AG04450 (cell line): ENCODE results near the gene SLC16A4. TPM values are rescaled to one million over a fixed set of nuclear protein-coding genes. Genes with fewer than 3 reads are reported as not detected.
"Not testable (repeated sequence)": the region's sequence is repeated elsewhere in the genome, so short reads cannot be mapped to it uniquely, and the experiment has no call there.

Source experiments
- CTCF ChIA-PET: fragments of 300-600, 350-600 bp; formaldehyde crosslinking; extraction: SDS; loops from one replicate; lab custom pipeline; 2022; ENCODE audit warnings: antibody characterized with exemption, inconsistent platforms; lab: Charles Lee
- POLR2A ChIA-PET: fragments of 350-600 bp; formaldehyde crosslinking; extraction: SDS; loops from one replicate; lab custom pipeline; 2021; ENCODE audit warnings: antibody characterized with exemption, inconsistent platforms; lab: Yijun Ruan, JAX
- DNase-seq: peaks from one replicate; pipeline ENCODE4 v3.0.0-alpha.2; 2011; ENCODE audit warnings: low read depth, low spot score
- H3K27ac ChIP-seq: one replicate; pipeline ENCODE4 v1.5.1; 2012; ENCODE audit warnings: low read depth, low read length, control low read depth
- H3K27me3 ChIP-seq: one replicate; pipeline ENCODE4 v1.6.0; 2012; ENCODE audit warnings: low read length; ENCODE audit not compliant: control insufficient read depth, insufficient read depth
- H3K4me3 ChIP-seq: 2 replicates; pipeline ENCODE4 v1.5.1; 2011; ENCODE audit warnings: mild to moderate bottlenecking, low read depth, low read length, control low read depth
- H3K9me3 ChIP-seq: 2 replicates; pipeline ENCODE4 v1.5.1; 2012; ENCODE audit warnings: low read length; ENCODE audit not compliant: control insufficient read depth, insufficient read depth
- polyA plus RNA-seq: library from polyadenylated mRNA; depleted of rRNA; stranded (reverse); fragments of >200 nt; gene quantifications from 2 replicates; pipeline ENCODE4 v1.2.3, GENCODE V29; 2011
- TF ChIP-seq, protein P1 (sequence below): IDR thresholded peaks from 2 replicates; pipeline ENCODE4 v1.5.1; 2011; ENCODE audit warnings: low read depth, low read length, control low read depth, inconsistent platforms

The SLC16A4 gene
- polyA plus RNA-seq, 1 experiment, result 98.8 TPM

DNA sequence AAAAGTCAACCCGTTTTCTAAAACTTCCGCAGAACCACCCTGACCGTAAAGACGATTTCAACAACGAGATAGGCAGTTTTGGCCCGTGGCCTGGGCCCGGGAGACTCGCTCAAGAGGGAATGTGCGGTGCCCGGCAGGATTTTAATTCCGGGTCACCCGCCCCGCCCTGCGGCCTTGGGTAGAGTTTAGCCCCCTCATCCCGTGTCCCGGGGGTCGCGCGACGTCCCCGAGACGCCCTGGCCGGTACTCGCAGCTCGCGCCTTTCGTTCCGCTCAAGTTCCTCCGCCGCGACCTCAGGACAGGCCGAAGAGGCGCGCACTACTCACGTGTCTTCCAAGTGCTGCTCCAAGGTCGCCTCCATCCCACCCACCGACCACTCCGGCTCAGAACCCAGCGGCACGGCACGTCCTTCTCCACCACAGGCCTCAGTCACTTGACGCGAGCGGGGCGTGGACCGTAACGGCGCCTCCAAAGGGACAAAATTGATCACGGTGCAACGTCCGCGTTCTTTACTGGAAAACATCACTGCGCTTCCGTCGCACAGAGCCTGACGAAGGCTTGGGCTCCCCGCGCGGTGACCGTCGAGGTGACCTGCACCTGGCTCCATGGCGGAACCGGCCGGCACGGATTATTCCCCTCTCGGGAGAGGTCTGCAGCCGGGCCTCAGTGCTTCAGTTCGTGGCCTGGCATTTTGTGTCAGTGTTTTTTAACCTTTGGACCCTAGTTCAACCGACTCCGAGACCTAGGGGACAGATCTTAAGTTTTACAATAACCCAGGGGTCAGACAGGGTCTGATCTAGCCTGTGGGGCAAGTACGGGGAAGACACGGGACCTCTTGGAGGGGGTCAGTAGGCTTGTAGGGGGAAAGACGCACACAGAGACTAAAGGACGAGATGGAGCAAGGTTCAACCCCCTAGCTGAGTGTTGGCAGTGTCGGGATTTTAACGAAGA lies 16.7 kb upstream of the SLC16A4 start, which contains the start of gene LAMTOR5:
TSS of gene LAMTOR5 (minus strand) at position 435 of the 951 bp plus-strand sequence. CDS start at position 361, 74 bp downstream.
- Histone ChIP-seq H3K27me3 (no peaks in the 10 kb centered on the region), H3K4me3 (peak within 1 kb of the TSS; percentile 98), H3K27ac (peak within 1 kb of the TSS; percentile 93), H3K9me3 (no peaks in the 10 kb centered on the region; the same call in 1 of the 2 replicates)
- TF ChIP-seq, protein P1, sequence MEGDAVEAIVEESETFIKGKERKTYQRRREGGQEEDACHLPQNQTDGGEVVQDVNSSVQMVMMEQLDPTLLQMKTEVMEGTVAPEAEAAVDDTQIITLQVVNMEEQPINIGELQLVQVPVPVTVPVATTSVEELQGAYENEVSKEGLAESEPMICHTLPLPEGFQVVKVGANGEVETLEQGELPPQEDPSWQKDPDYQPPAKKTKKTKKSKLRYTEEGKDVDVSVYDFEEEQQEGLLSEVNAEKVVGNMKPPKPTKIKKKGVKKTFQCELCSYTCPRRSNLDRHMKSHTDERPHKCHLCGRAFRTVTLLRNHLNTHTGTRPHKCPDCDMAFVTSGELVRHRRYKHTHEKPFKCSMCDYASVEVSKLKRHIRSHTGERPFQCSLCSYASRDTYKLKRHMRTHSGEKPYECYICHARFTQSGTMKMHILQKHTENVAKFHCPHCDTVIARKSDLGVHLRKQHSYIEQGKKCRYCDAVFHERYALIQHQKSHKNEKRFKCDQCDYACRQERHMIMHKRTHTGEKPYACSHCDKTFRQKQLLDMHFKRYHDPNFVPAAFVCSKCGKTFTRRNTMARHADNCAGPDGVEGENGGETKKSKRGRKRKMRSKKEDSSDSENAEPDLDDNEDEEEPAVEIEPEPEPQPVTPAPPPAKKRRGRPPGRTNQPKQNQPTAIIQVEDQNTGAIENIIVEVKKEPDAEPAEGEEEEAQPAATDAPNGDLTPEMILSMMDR, result no peak
- ChIA-PET POLR2A (interaction anchor here (1.0 kb wide), 1 partner anchor 69 kb away, joined by 3 read pairs; the partner anchor contains the start of gene RBM15), CTCF (interaction anchor here (1.5 to 10.5 kb wide), 9 partner anchors 53 to 319 kb away, joined by 6 to 378 read pairs (median 13); partner anchors contain the start of genes KCNC4 and RBM15)
- peak; percentile 65 for DNase-seq

DNA sequence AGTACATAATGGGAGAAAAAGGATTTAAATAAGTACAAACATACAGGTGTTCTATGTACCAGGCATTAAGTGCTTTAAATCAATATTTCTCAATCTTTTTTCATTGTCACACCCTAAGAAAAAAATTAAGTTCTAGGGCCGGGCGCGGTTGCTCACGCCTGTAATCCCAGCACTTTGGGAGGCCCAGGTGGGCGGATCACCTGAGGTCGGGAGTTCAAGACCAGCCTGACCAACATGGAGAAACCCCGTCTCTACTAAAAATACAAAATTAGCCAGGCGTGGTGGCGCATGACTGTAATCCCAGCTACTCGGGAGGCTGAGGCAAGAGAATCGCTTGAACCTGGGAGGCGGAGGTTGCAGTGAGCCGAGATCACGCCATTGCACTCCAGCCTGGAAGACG lies 15.6 kb upstream of the SLC16A4 start:
- DNase-seq, H3K27ac ChIP-seq, H3K27me3 ChIP-seq, POLR2A ChIA-PET, H3K9me3 ChIP-seq: not testable (repeated sequence)
- peak overlapping the region; percentile 98 for H3K4me3 ChIP-seq
- CTCF ChIA-PET, result interaction anchor here (1.1 to 1.9 kb wide), 4 partner anchors 13 to 210 kb away, joined by 4 to 8 read pairs (median 6); no protein-coding TSS in a partner anchor

DNA sequence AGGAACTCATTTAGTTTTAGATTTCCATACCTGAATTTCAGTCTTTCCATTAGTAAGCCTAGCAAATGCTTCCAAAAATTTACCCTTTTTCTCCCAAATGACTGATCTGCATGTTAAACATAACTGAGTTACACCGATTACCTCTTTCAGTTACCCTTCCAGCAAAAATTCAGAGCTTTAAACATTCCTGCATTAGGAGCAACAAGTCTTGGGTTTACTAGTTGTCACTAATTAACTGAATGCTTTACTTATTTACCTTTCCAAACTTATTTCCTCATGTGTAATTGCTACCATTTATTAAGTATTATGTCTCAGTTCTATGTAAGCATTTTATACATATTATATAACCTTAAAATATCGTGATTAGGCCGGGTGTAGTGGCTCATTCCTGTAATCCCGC lies 13.6 kb upstream of the SLC16A4 start:
- H3K9me3 ChIP-seq, result no peaks in the 10 kb centered on the region; the same call in 1 of the 2 replicates
- no peaks in the 10 kb centered on the region for H3K27me3 ChIP-seq
- TF ChIP-seq, protein P1, result no peak
- CTCF ChIA-PET, result interaction anchor here (1.2 to 2.8 kb wide), 5 partner anchors 8 to 197 kb away, joined by 3 to 12 read pairs (median 8); no protein-coding TSS in a partner anchor
- DNase-seq, result no peak
- H3K27ac ChIP-seq, result no peak overlapping the region
- no peak overlapping the region for H3K4me3 ChIP-seq
- POLR2A ChIA-PET, result no interaction called here

DNA sequence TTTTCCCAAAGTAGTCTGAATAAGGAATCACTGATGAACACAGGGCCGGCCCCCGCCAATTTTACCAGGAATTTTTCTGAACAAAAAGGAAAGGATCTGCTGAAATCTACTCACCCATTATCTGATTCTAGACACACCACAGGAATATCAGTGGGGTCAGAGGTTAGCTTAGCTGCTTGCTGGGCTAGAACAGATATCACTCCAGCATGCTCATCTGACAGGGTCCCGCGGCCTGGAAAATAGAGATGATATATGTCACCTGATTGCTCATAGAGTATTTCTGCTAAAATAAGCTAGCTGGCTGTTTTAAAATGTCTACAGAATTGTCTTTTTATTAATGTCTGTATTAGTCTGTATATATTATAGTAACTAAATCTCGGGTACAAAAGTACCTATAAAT lies 13.0 kb upstream of the SLC16A4 start:
- ChIA-PET POLR2A (no interaction called here), CTCF (interaction anchor here (1.2 to 2.8 kb wide), 5 partner anchors 9 to 196 kb away, joined by 3 to 12 read pairs (median 8); no protein-coding TSS in a partner anchor)
- Histone ChIP-seq H3K27ac (no peak overlapping the region), H3K9me3 (no peaks in the 10 kb centered on the region; the same call in 1 of the 2 replicates), H3K27me3 (no peaks in the 10 kb centered on the region), H3K4me3 (no peak overlapping the region)
- no peak for DNase-seq
- TF ChIP-seq, protein P1, result no peak

DNA sequence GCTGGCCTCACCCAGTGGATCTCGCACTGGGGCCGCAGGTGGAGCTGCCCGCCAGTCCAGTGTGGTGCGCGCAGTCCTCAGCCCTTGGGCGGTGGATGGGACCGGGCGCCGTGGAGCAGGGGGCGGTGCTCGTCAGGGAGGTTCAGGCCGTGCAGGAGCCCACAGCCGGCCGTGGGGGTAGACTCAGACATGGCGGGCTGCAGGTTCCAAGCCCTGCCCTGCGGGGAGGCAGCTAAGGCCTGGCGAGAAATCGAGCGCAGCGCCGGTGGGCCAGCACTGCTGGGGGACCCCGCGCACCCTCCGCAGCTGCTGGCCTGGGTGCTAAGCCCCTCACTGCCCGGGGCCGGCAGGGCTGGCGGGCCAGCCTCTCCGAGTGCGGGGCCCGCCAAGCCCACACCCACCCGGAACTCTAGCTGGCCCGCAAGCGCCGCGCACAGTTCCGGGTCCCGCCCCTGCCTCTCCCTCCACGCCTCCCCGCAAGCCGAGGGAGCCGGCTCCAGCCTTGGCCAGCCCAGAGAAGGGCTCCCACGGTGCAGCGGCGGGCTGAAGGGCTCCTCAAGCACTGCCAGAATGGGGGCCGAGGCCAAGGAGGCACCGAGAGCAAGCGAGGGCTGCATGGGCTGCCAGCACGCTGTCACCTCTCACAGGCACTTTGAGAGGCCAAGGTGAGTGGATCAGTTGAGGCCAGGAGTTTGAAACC lies 5.6 kb upstream of the SLC16A4 start:
- H3K27ac ChIP-seq, H3K4me3 ChIP-seq, H3K27me3 ChIP-seq, H3K9me3 ChIP-seq, DNase-seq, POLR2A ChIA-PET, CTCF ChIA-PET: not testable (repeated sequence)
